H9 (cell line): ENCODE data around the gene SDE2. TPM values are rescaled to one million over a fixed set of nuclear protein-coding genes. Genes with fewer than 3 reads are reported as not detected.

Experiments
- DNase-seq: peaks from one replicate; pipeline ENCODE4 v3.0.0-alpha.2; 2017
- H2AFZ ChIP-seq: one replicate; pipeline ENCODE4 v1.6.1; 2013; ENCODE audit warnings: mild to moderate bottlenecking, low read length, control low read depth, moderate library complexity
- H2AK5ac ChIP-seq: 2 replicates; pipeline ENCODE4 v1.6.1; 2013; ENCODE audit warnings: low read length, control low read depth, mixed read lengths; ENCODE audit not compliant: insufficient read length
- H2BK120ac ChIP-seq: one replicate; pipeline ENCODE4 v1.6.1; 2013; ENCODE audit warnings: low read depth, mild to moderate bottlenecking, low read length, control low read depth, inconsistent platforms; ENCODE audit not compliant: poor library complexity, severe bottlenecking
- H2BK12ac ChIP-seq: 2 replicates; pipeline ENCODE4 v1.6.1; 2013; ENCODE audit warnings: low read length, control low read depth, mixed read lengths, low read depth; ENCODE audit not compliant: insufficient read length
- H2BK15ac ChIP-seq: 2 replicates; pipeline ENCODE4 v1.6.1; 2013; ENCODE audit warnings: low read depth, low read length, control low read depth
- H2BK20ac ChIP-seq: one replicate; pipeline ENCODE4 v1.6.1; 2013; ENCODE audit warnings: low read depth, mild to moderate bottlenecking, low read length, control low read depth, inconsistent platforms; ENCODE audit not compliant: poor library complexity, severe bottlenecking
- H2BK5ac ChIP-seq: 2 replicates; pipeline ENCODE4 v1.6.1; 2013; ENCODE audit warnings: low read length, control low read depth, mixed read lengths; ENCODE audit not compliant: insufficient read length
- H3K14ac ChIP-seq: 2 replicates; pipeline ENCODE4 v1.6.1; 2013; ENCODE audit warnings: low read length, control low read depth; ENCODE audit not compliant: insufficient read depth
- H3K18ac ChIP-seq: 2 replicates; pipeline ENCODE4 v1.6.1; 2013; ENCODE audit warnings: low read depth, mild to moderate bottlenecking, mixed read lengths, low read length, control low read depth; ENCODE audit not compliant: insufficient read length
- H3K23ac ChIP-seq: 2 replicates; pipeline ENCODE4 v1.6.1; 2013; ENCODE audit warnings: low read length, control low read depth, mixed read lengths, low read depth; ENCODE audit not compliant: insufficient read length
- H3K23me2 ChIP-seq: 2 replicates; pipeline ENCODE4 v1.6.1; 2013; ENCODE audit warnings: low read depth, mild to moderate bottlenecking, mixed read lengths, low read length, control low read depth; ENCODE audit not compliant: insufficient read length, poor library complexity, severe bottlenecking
- H3K27ac ChIP-seq: 2 replicates; pipeline ENCODE4 v1.5.1; 2013; ENCODE audit warnings: low read length, control low read depth, mixed read lengths, low read depth; ENCODE audit not compliant: insufficient read length
- H3K27me3 ChIP-seq: 2 replicates; pipeline ENCODE4 v1.6.1; 2013; ENCODE audit warnings: low read length, control low read depth, inconsistent platforms; ENCODE audit not compliant: insufficient read depth
- H3K4ac ChIP-seq: 2 replicates; pipeline ENCODE4 v1.6.1; 2013; ENCODE audit warnings: low read depth, mild to moderate bottlenecking, control low read depth, inconsistent platforms, low read length, moderate library complexity
- H3K4me1 ChIP-seq: 2 replicates; pipeline ENCODE4 v1.6.1; 2013; ENCODE audit warnings: low read length, control low read depth, inconsistent platforms; ENCODE audit not compliant: insufficient read depth
- H3K4me2 ChIP-seq: 2 replicates; pipeline ENCODE4 v1.6.1; 2013; ENCODE audit warnings: low read length, control low read depth, mixed read lengths; ENCODE audit not compliant: insufficient read length, insufficient read depth
- H3K56ac ChIP-seq: 2 replicates; pipeline ENCODE4 v1.6.1; 2013; ENCODE audit warnings: low read depth, mild to moderate bottlenecking, mixed read lengths, low read length, control low read depth; ENCODE audit not compliant: insufficient read length
- H3K79me1 ChIP-seq: 2 replicates; pipeline ENCODE4 v1.6.1; 2013; ENCODE audit warnings: low read depth, mild to moderate bottlenecking, moderate library complexity, low read length, control low read depth, inconsistent platforms; ENCODE audit not compliant: insufficient read depth, poor library complexity, severe bottlenecking
- H3K79me2 ChIP-seq: 2 replicates; pipeline ENCODE4 v1.6.1; 2013; ENCODE audit warnings: low read length, control low read depth, inconsistent platforms; ENCODE audit not compliant: insufficient read depth
- H3K9ac ChIP-seq: 2 replicates; pipeline ENCODE4 v1.6.1; 2013; ENCODE audit warnings: low read length, control low read depth, mixed read lengths; ENCODE audit not compliant: insufficient read length; ENCODE audit errors: extremely low read depth
- H3K9me3 ChIP-seq: one replicate; pipeline ENCODE4 v1.6.1; 2013; ENCODE audit warnings: low read depth, low read length, inconsistent platforms; ENCODE audit not compliant: control insufficient read depth
- H3T11ph ChIP-seq: one replicate; pipeline ENCODE4 v1.6.1; 2013; ENCODE audit warnings: mild to moderate bottlenecking, low read length, control low read depth, inconsistent platforms
- H4K20me1 ChIP-seq: one replicate; pipeline ENCODE4 v1.6.1; 2013; ENCODE audit not compliant: control insufficient read depth, insufficient read length, insufficient read depth
- H4K5ac ChIP-seq: 2 replicates; pipeline ENCODE4 v1.6.1; 2013; ENCODE audit warnings: low read depth, mild to moderate bottlenecking, mixed read lengths, low read length, control low read depth; ENCODE audit not compliant: insufficient read length
- H4K8ac ChIP-seq: replicated peaks from 2 replicates; pipeline ENCODE4 v1.6.1; 2013; ENCODE audit warnings: low read length, control low read depth, mixed read lengths, low read depth; ENCODE audit not compliant: insufficient read length
- H4K91ac ChIP-seq: 2 replicates; pipeline ENCODE4 v1.6.1; 2013; ENCODE audit warnings: low read depth, mild to moderate bottlenecking, moderate library complexity, mixed read lengths, low read length, control low read depth; ENCODE audit not compliant: insufficient read length
- H3K27ac Mint-ChIP-seq, 3 experiments: 2 replicates in 2 of 3; 3 replicates in 1 of 3; pipeline ENCODE4 v1.8.0; 2020 to 2021; ENCODE audit warnings: mixed read lengths in 3 of 3, mild to moderate bottlenecking in 1 of 3, moderate library complexity in 1 of 3
- H3K27me3 Mint-ChIP-seq: 2 replicates; pipeline ENCODE4 v1.8.0; 2021; ENCODE audit warnings: low read depth, mild to moderate bottlenecking, moderate library complexity, mixed read lengths
- H3K36me3 Mint-ChIP-seq, 3 experiments: 2 replicates in 2 of 3; 3 replicates in 1 of 3; pipeline ENCODE4 v1.8.0; 2020 to 2021; ENCODE audit warnings: low read depth in 3 of 3, mixed read lengths in 3 of 3; ENCODE audit not compliant: insufficient read depth in 1 of 3
- H3K4me1 Mint-ChIP-seq, 2 experiments: 2 replicates each; pipeline ENCODE4 v1.8.0; 2020; ENCODE audit warnings: mixed read lengths in 2 of 2
- H3K4me3 Mint-ChIP-seq, 2 experiments: 2 replicates in 1 of 2; 3 replicates in 1 of 2; pipeline ENCODE4 v1.8.0; 2020 to 2021; ENCODE audit warnings: mild to moderate bottlenecking in 2 of 2, mixed read lengths in 2 of 2, moderate library complexity in 1 of 2
- H3K9me3 Mint-ChIP-seq, 2 experiments: 2 replicates in 1 of 2; 3 replicates in 1 of 2; pipeline ENCODE4 v1.8.0; 2020; ENCODE audit warnings: mild to moderate bottlenecking in 2 of 2, mixed read lengths in 2 of 2, moderate library complexity in 1 of 2
- CTCF ChIP-seq: fragments of 200-600 bp; sonication (generic); conservative IDR thresholded peaks from 3 replicates; pipeline ENCODE4 v1.8.0; 2021; ENCODE audit warnings: antibody characterized with exemption, mild to moderate bottlenecking
- WGBS: extraction: QIAGEN DNeasy Blood & Tissue Kit; methylation state at CpG from one replicate; pipeline ENCODE4 v1.1.7; 2013; ENCODE audit warnings: missing lambda C conversion rate, low lambda C conversion rate, mixed read lengths; ENCODE audit not compliant: insufficient read length; ENCODE audit errors: extremely low coverage; 5-methylcytosine and 5-hydroxymethylcytosine counted together
- total RNA-seq: library from RNA; stranded (reverse); gene quantifications from 2 replicates; pipeline ENCODE4 v1.2.1, GENCODE V29; 2021

The SDE2 gene
- total RNA-seq, 1 experiment from 2014 or later = 20.5 TPM

DNA sequence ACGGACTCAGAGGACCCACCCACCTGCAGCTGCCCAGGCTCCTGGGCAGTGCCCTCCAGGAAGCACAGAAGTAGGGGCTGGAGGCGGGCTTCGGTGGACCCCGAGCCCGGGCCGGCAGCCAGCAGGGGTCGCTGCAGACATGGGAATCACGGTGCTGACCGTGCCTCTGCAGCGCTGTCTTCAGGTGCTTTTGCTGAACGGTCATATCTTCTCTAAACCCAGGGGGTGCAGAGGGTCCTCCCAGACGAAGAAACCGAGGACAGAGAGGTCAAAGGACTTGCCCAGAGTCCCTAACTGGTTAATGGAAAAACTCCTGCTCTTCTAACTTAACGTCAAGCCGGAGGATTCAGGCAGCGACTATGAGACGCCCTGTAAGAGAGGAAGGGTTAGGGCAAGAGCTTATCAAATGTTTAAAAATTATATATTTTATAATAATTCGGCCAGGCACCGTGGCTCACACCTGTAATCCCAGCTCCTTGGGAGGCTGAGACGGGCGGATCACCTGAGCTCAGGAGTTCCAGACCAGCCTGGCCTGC lies 36.6 kb downstream of the SDE2 start:
- Histone ChIP-seq H3K4ac (no peak overlapping the region), H3K4me1 (no peaks in the 10 kb centered on the region), H3K79me1 (no peaks in the 10 kb centered on the region), H3K23me2 (no peaks in the 10 kb centered on the region), H2BK12ac (no peak overlapping the region), H3T11ph (no peak overlapping the region), H3K18ac (no peak overlapping the region), H3K14ac (no peak overlapping the region), H2AK5ac (no peak overlapping the region), H3K9ac (no peak overlapping the region), H2BK5ac (no peak overlapping the region), H3K9me3 (no peaks in the 10 kb centered on the region), H3K4me2 (no peak overlapping the region), H4K91ac (no peak overlapping the region), H3K79me2 (no peaks in the 10 kb centered on the region), H4K8ac (no peak overlapping the region), H3K27me3 (no peaks in the 10 kb centered on the region), H2BK120ac (no peak overlapping the region), H2BK15ac (no peak overlapping the region), H3K23ac (no peak overlapping the region), H4K5ac (no peak overlapping the region), H3K27ac (no peak overlapping the region), H2AFZ (no peak overlapping the region), H3K56ac (no peak overlapping the region), H2BK20ac (no peak overlapping the region), H4K20me1 (no peaks in the 10 kb centered on the region)
- 0 out of 4 replicates have a peak, but pooled peaks cover 0 to 1% of the 10 kb centered on the region in 2 experiments for H3K4me1 Mint-ChIP-seq
- no peaks in the 10 kb centered on the region for H3K9me3 Mint-ChIP-seq
- H3K27me3 Mint-ChIP-seq = no peaks in the 10 kb centered on the region; the same call in 1 of the 2 replicates
- H3K27ac Mint-ChIP-seq = no peak overlapping the region
- peak; percentile 99 for TF ChIP-seq CTCF
- WGBS = no CpG with 5 or more reads among the region's 21 CpGs
- H3K4me3 Mint-ChIP-seq = no peak overlapping the region
- peak; percentile 90 for DNase-seq
- no peaks in the 10 kb centered on the region for H3K36me3 Mint-ChIP-seq
